Calu3 (cell line): ENCODE results near the gene MRPL54. TPM values are rescaled to one million over a fixed set of nuclear protein-coding genes. Genes with fewer than 3 reads are reported as not detected.

ENCODE experiments used
- BruUV-seq: library from RNA; stranded (reverse); fragments of 400-500 nt; replicated peaks from 2 replicates; lab custom pipeline; 2021; lab: Mats Ljungman, UMichigan
- CTCF ChIA-PET: fragments of 300-600 bp; sonication (Branson Sonifier 250); formaldehyde crosslinking; loops from one replicate; lab custom pipeline; 2022; ENCODE audit warnings: antibody characterized with exemption; lab: Charles Lee
- DNase-seq: peaks from one replicate; pipeline ENCODE4 v3.0.0; 2022
- H3K27ac Mint-ChIP-seq: one replicate; pipeline ENCODE4 v1.8.0; 2022; ENCODE audit warnings: mixed read lengths; ENCODE audit not compliant: unreplicated experiment
- H3K27me3 Mint-ChIP-seq: one replicate; pipeline ENCODE4 v1.8.0; 2022; ENCODE audit warnings: mixed read lengths; ENCODE audit not compliant: unreplicated experiment
- H3K36me3 Mint-ChIP-seq: one replicate; pipeline ENCODE4 v1.8.0; 2022; ENCODE audit warnings: mild to moderate bottlenecking, moderate library complexity, mixed read lengths; ENCODE audit not compliant: insufficient read depth, unreplicated experiment
- H3K4me1 Mint-ChIP-seq: one replicate; pipeline ENCODE4 v1.8.0; 2022; ENCODE audit warnings: mild to moderate bottlenecking, low read depth, mixed read lengths; ENCODE audit not compliant: unreplicated experiment
- H3K4me3 Mint-ChIP-seq: one replicate; pipeline ENCODE4 v1.8.0; 2022; ENCODE audit warnings: mild to moderate bottlenecking, low read depth, moderate library complexity, mixed read lengths; ENCODE audit not compliant: unreplicated experiment
- H3K9me3 Mint-ChIP-seq: one replicate; pipeline ENCODE4 v1.8.0; 2022; ENCODE audit warnings: low read depth, mixed read lengths; ENCODE audit not compliant: unreplicated experiment
- CTCF ChIP-seq: fragments of 200-600 bp; IDR thresholded peaks from one replicate; pipeline ENCODE4 v1.8.0; 2022; ENCODE audit warnings: antibody characterized with exemption; ENCODE audit not compliant: unreplicated experiment
- intact Hi-C: fragments of 100-400 bp; cut with micrococcal nuclease; formaldehyde crosslinking; loops from one replicate; pipeline ENCODE4 v1.10.0; 2022; ENCODE audit not compliant: unreplicated experiment
- total RNA-seq: library from RNA; stranded (reverse); gene quantifications from 2 replicates; pipeline ENCODE4 v1.2.3, GENCODE V29; 2022

The MRPL54 gene
- total RNA-seq, 1 experiment from 2014 or later, result 26.1 TPM

- DNase-seq, result no peak
- H3K9me3 Mint-ChIP-seq, result no peaks in the 10 kb centered on the region
- intact Hi-C loops, result no loop called here
- no peak overlapping the region for H3K27ac Mint-ChIP-seq
- peaks cover 13% of the 10 kb centered on the region for H3K27me3 Mint-ChIP-seq
- H3K4me1 Mint-ChIP-seq, result no peaks in the 10 kb centered on the region
- CTCF ChIA-PET, result no interaction called here
- no TSS peak for BruUV-seq
- no peak overlapping the region for H3K4me3 Mint-ChIP-seq
- no peaks in the 10 kb centered on the region for H3K36me3 Mint-ChIP-seq
- no peak for TF ChIP-seq CTCF
Observed at GRCh38 chr19:3816566-3817218, 54.2 kb downstream of the MRPL54 start.

Other genes with a start within 250 kb of the MRPL54 start
- 1.4 and 2.7 TPM in 2 replicates for gene TEKTIP1, start 223.5 kb upstream of the MRPL54 start, total RNA-seq
- gene MFSD12, start 205.1 kb upstream of the MRPL54 start, total RNA-seq, result 95.2 and 105 TPM in 2 replicates
- 58.1 and 58.4 TPM in 2 replicates for gene HMG20B, start 189.7 kb upstream of the MRPL54 start, total RNA-seq
- gene GIPC3, start 177.2 kb upstream of the MRPL54 start, total RNA-seq, result not detected in 2 replicates
- gene TBXA2R, start 155.8 kb upstream of the MRPL54 start, total RNA-seq, result 0.20 and 0.24 TPM in 2 replicates
- 20.2 and 21.4 TPM in 2 replicates for gene CACTIN, start 135.9 kb upstream of the MRPL54 start, total RNA-seq
- 23.6 and 26.3 TPM in 2 replicates for gene PIP5K1C, start 62.2 kb upstream of the MRPL54 start, total RNA-seq
- gene TJP3, start 54.3 kb upstream of the MRPL54 start, total RNA-seq, result 84.8 and 111 TPM in 2 replicates
- gene APBA3, start 990 bp upstream of the MRPL54 start, total RNA-seq, result 18.1 and 19.6 TPM in 2 replicates
- not detected in 2 replicates for gene RAX2, start 9.5 kb downstream of the MRPL54 start, total RNA-seq
- gene MATK, start 23.7 kb downstream of the MRPL54 start, total RNA-seq, result not detected in 2 replicates
- not detected in 2 replicates for gene ZFR2, start 106.4 kb downstream of the MRPL54 start, total RNA-seq
- not detected in 2 replicates for gene ATCAY, start 118.0 kb downstream of the MRPL54 start, total RNA-seq
- gene NMRK2, start 170.4 kb downstream of the MRPL54 start, total RNA-seq, result not detected in 2 replicates
- gene DAPK3, start 208.4 kb downstream of the MRPL54 start, total RNA-seq, result 46.3 and 50.9 TPM in 2 replicates
- gene EEF2, start 222.8 kb downstream of the MRPL54 start, total RNA-seq, result 1,011 and 1,166 TPM in 2 replicates
- gene PIAS4, start 245.1 kb downstream of the MRPL54 start, total RNA-seq, result 29.3 and 35.7 TPM in 2 replicates